Measurements from ENCODE around the gene AGAP9.
"Not testable (repeated sequence)": the region's sequence is repeated elsewhere in the genome, so short reads cannot be mapped to it uniquely, and the experiment has no call there.

AGAP9 gene

DNA sequence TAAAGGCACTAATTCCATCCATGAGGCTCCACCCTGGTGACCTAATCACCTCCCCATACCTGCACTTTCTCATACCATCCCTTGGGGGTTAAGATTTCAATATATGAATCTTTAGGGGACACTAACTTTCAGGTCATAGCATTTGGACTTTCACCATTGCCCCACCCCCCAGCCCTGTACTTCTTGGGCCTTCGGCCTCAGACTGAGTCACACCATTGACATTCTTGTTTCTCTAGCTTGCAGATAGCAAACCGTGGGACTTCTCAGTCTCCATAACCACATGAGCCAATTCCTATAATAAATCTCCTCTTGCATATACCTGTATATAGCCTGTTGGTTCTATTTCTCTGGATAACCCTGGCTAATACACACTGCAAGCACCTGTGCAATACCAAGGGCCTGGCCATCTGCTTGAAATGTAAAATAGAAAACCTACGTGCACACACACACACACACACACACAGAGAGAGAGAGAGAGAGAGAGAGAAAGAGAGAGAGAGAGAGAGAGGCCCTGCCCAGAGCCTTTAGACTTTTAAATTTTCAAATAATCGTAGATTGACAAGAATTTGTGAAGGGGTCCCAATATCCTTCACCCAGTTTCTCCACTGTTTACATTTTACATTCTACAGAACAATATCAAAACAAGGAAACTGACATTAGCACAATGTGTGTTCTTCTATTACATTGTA, 64.8 kb downstream of the AGAP9 start:
- DNase-seq (ENCODE audit: extremely low read depth in 1 of 2, low read depth in 1 of 2), result no peak

DNA sequence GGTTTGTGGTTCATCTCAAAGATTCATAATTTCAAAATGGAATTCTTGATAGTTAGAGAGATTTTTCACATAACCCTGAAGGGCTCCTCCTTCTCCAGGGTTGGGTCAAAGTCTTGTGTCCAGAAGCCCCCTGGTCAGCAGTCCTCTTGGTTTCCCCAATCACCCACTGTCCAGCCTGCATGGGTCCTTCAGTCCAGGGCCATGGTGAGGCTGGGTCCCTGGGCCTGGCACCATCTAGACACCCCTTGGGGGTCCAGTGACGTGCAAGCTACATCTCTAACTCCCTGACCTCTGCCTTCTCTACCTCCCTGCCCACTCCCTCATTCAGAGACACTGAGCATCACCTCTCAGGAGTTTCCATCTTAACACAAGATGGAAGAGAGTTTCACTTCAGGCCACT, 65.6 kb downstream of the AGAP9 start:
- DNase-seq (ENCODE audit: extremely low read depth in 1 of 2, low read depth in 1 of 2), result no peak

DNA sequence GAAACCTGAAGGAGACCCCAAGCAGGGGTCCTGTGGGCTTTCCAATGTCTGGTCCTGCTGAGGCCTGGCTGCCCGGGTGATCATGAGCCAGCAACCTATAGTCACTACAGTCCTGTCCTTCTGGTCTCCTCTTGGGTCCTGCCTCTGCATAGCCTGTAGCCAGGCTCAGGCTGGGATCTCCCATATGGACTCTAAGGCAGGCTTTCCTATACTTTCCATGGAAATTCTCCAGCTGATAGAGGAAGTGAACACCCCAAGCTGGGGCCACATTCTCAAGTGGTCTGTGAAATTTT, 66.0 kb downstream of the AGAP9 start:
- no peak for DNase-seq (ENCODE audit: extremely low read depth in 1 of 2, low read depth in 1 of 2)

DNA sequence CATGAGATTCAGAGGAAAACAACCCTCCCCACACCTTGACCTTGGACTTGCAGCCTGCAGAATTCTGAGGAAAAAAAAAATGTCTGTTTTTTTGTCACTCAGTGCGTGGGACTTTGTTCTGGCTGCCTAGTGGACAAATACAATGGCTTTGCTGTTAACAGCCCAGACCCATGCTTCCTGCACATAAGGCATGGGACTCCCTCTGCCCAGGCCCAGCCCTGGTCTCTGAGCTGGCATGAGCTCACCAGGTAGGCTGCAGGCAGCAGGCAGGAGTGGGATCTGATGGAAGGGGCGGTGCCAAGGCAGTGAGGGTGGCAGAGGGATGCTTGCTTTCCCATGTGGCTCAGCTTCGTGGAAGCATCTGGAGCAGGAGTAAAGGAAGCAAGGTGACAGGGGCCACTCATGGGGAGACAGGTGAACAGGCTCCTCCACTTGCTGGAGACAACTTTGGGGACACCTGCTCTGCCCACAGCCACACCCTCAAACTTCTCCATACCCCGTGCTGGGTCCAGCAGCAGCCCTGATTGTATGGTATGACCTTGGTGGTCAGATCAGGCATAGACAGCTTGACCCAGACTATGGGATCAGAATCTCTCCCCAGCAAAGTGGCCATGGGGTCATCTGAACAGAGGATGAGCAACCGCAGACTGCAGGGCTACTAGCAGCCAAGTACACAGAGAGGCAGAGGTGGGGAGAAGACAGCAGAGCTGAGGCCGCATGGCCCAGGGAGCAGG, 66.5 kb downstream of the AGAP9 start:
- no peak for DNase-seq (ENCODE audit: extremely low read depth in 1 of 2, low read depth in 1 of 2)

DNA sequence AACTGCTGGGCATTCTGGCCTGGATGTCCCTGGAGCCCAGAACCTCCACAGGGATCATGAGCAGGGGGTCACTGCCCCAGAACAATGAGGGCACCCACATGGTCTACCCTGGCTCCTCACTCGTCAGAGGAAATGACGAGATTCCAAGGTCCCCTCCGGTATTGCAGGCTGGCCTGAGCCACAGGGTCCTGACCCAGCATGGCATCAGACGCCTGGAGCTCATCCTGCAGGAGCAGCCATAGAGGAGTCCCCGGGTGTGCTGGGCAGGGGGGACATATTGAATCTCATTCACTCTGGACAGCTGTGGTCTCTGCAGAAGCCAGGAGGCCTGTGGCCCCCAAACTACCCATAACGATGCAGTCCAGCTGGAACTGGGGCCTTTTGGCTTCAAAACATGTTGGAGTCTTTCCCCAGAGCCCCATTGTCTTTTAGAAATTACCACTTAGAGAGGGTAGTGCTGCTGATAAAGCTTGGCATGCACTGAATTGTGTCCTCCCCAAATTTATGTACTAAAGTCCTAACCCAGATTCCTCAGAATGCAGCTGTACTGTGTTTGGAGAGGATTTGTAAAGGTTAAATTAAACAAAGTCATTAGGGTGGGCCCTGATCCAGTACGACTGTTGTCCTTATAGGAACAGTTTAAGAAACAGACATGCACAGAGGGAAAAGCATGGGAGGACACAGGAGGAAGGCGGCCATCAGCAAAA, 67.2 kb downstream of the AGAP9 start:
- no peak for DNase-seq (ENCODE audit: extremely low read depth in 1 of 2, low read depth in 1 of 2)

DNA sequence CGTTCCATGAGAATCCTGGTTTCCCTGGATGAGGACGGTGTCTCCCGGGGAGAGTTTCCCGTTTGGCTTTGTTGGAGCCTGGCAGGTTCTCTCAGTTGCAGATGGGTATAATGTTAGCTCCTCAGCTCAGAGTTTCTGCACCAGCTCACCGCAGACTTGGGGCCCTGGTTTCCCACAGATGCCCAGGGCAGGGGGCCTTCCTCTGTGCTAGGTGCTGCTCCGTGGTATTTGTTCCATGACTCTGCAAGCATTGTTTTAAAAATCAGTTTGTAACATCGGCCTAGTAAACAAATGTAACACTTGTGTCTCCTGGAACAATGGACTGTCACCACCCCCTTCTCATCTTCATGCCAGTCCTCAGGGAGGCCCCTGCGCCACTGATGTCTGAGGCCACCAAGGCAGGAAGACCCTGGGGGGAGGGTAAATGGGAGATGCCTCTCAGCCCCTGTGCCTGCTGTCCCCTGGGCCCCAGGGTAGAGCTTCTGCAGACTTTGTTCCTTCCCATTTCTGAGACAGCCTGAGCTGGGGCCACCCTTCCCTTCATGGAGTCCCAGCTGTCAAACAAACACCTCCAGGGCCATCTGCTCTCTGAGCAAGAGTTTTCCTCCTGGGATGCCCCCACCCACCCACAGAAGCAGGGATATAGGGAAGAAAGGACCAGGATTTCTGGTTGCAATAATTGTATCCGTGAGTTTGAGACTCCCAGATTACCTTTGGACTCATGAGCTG, 67.9 kb downstream of the AGAP9 start:
- not testable (repeated sequence) for DNase-seq (ENCODE audit: extremely low read depth in 1 of 2, low read depth in 1 of 2)

DNA sequence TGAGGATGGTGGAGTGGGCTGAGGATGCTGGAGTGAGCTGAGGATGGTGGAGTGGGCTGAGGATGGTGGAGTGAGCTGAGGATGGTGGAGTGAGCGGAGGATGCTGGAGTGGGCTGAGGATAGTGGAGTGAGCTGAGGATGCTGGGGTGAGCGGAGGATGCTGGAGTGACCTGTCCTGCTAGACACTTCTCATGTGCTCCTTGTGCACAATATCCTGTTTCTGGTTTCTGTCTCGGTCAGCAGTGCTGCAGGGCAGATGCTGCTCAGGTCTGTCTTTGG, 68.7 kb downstream of the AGAP9 start:
- DNase-seq (ENCODE audit: extremely low read depth in 1 of 2, low read depth in 1 of 2), result no peak

DNA sequence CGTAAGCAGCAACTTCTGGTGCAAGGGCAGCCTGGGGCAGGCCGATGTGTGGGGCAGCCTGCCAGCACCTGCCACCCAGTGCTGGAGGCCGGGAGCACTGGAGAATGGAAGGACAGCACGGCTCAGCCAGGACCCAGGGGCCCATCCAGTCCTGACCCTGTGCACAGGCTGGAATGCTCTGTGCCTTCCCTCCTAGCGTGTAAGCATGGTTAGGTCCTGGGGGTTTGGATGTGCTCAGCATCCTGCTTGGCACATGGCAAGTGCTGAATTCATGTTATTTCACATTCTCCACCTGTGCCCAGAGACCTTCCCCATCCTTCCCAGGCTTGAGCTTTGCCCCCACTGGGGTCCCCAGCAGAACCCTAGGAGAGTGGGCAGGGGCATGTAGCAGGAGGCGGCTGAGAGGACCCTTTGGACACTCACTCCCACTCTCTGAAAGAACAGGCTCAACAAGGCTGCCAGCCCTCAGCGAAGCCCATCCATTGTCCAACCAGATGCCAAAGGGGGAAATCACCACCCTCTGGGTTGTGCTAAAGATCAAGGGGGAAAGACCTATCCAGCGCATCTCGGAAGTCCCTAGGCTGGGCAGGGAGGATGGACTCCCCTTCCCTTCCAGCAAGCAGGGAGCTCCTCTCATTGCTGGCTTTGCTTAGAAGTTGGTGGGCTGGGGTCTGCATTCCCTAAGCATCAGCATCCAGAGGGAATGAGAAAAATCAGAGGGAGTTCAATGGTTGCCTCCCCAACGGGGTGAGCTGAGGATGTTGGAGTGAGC, 69.2 kb downstream of the AGAP9 start:
- no peak for DNase-seq (ENCODE audit: extremely low read depth in 1 of 2, low read depth in 1 of 2)

DNA sequence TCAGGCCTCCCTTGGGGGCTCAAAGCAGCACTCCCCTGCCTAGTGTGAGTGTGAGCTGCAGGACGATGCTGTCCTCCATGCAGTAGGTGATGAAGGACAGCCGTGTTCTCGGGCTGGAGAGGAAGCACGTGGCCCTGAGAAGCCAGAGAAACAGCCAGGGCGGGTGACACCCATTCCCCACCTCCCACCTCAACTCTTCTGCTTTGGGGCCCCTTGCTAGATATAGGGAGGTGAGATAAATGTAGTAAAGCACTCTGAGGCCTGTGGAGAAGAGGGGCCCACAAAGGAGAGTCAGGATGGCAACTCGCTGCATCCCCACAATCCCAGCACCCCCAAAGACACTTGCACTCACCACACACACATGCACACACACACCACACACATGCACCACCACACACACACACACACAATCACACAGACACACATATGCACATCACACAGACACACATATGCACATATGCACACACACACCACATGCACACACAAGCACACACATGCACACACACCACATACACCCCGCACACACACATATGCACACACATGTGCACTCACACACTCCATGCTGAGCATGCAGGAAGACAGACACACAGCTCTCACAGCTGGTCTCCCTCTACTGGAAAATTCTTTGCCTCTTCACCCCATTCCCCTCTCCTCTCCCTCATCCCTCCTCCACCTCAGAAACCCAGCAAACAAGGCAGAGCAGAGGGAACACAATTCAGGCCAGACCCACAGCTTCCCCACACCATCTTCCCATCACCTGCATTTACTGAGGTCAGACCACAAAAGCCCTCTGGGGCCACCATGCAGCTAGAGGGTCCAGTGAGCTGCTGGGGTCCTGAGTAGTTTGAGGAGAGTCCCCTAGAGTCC, 70.1 kb downstream of the AGAP9 start:
- no peak for DNase-seq (ENCODE audit: extremely low read depth in 1 of 2, low read depth in 1 of 2)

DNA sequence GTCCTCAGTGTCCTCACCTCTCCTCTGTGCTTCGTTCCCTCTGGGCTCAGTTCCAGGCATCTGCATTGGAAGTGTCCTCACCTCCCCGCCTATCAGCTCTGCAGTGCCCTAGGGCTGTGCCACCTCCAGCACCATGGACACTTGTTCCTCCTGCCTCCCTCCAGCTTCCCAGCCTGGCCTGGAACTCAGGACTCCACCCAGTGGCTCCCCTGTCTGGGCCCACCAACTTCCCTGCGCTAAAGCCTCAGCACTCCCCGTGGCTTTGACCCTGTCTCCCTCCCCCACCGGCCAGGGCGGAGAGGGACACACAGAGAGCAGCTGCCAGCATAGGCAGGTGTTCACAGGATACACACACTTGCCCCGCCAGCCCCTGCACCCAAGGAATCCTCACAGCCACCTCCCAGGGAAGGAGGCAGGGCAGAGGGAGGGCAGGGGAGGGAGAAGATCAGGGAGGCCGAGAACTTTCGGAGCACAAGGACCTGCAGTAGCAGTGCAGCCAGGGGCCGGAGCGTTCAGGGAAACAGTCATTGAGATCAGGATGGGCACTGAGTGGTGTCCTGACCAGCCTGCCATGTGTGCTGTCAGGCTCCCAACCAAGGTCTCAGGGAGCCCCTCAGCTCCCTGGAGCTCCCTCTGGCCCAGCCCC, 70.8 kb downstream of the AGAP9 start:
- no peak for DNase-seq (ENCODE audit: extremely low read depth in 1 of 2, low read depth in 1 of 2)

DNA sequence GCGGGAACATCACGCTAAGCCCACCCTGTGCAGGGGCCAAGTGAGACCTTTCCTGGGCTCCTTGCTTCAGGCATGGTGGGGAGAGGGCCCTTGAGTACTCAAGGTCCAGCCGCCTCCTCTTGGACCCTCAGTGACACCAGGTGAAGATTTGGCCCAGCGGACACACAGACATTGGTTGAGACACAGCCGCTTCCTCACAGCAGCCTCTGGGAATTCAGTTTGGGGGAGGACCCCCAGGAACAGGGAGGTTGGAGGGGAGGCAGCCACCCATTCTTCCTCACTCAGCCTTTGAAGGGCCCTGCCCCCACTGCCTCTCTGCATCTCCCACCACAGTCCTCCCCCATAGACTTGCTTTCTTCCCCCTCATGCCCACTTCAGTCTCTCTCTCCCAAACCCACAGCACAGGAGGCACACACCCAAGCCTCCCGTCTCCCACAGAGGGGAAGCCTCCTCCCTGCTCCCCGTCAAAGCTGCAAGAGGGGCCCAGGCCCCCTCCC, 71.4 kb downstream of the AGAP9 start:
- no peak for DNase-seq (ENCODE audit: extremely low read depth in 1 of 2, low read depth in 1 of 2)

Data from activated CD8-positive, alpha-beta memory T cell treated with anti-CD3 and anti-CD28 coated beads for 1 hour (primary cell).